ENCODE measurements around the gene KDM4C. TPM values are rescaled to one million over a fixed set of nuclear protein-coding genes. Genes with fewer than 3 reads are reported as not detected.

Gene KDM4C
- total RNA-seq, 4 donors from 2014 or later, result 39.0 to 113 (median 43.9) TPM

DNA sequence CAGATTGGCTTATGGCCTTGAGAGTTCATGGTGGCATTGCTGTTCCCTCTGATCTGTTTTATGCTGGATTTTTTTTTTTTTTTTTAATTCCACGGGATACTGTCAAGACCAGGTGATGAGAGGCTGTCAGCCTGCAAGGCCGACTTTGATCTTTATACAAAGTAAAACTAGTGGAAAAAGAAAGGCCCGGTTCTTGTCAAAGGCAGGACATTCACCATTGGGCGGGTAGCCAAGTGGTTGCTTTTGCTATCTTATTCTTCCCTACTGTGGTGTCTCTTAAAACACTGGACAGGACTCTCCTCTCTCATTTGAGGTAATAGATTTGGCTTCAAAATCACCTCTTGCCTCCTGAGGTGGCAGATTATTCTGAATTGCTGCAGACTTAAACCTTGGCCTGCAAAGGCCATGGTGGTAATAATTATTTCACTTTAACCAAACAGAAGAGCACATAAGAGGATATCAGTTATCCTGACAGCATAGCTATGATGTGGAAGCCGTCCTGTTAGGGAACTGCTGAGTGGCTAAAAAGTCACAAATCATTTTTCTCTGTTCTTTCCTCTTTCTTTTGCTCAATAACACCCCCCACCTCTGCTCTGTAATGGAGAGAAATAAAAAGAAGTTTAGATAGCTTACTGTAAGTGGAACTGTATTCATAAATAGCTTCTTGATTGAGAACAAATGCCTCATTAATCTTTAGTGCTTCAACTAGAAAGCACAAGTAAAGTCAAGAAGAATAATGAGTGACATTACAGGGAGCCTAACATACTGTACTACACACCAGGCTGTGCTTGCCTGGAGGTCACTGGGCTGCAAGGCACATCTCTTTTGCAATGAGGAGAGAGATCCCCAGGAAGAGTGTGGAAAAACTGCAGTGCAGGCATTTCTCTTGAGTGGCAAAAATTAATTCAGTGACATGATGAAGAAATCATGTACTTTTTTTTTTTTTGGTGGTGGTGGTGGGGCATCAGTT, 275.6 kb downstream of the KDM4C start:
- Histone ChIP-seq H3K27me3 (no peaks in the 10 kb centered on the region), H3K9me3 (no peaks in the 10 kb centered on the region), H3K4me3 (no peak overlapping the region), H3K36me3 (peaks cover 9% of the 10 kb centered on the region), H3K4me1 (no peaks in the 10 kb centered on the region), H3K27ac (no peak overlapping the region)
- DNase-seq (ENCODE audit: low spot score in 2 of 2), result no peak
- 87% methylated on average over 5 of the region's 5 CpGs for WGBS
- TF ChIP-seq, protein P1, sequence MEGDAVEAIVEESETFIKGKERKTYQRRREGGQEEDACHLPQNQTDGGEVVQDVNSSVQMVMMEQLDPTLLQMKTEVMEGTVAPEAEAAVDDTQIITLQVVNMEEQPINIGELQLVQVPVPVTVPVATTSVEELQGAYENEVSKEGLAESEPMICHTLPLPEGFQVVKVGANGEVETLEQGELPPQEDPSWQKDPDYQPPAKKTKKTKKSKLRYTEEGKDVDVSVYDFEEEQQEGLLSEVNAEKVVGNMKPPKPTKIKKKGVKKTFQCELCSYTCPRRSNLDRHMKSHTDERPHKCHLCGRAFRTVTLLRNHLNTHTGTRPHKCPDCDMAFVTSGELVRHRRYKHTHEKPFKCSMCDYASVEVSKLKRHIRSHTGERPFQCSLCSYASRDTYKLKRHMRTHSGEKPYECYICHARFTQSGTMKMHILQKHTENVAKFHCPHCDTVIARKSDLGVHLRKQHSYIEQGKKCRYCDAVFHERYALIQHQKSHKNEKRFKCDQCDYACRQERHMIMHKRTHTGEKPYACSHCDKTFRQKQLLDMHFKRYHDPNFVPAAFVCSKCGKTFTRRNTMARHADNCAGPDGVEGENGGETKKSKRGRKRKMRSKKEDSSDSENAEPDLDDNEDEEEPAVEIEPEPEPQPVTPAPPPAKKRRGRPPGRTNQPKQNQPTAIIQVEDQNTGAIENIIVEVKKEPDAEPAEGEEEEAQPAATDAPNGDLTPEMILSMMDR (IDR thresholded peaks at IDR 0.05), result no peak
- TF ChIP-seq POLR2A (IDR thresholded peaks at IDR 0.05) (no peak), EP300 (IDR thresholded peaks at IDR 0.05) (no peak), POLR2AphosphoS5 (IDR thresholded peaks at IDR 0.05) (no peak)

DNA sequence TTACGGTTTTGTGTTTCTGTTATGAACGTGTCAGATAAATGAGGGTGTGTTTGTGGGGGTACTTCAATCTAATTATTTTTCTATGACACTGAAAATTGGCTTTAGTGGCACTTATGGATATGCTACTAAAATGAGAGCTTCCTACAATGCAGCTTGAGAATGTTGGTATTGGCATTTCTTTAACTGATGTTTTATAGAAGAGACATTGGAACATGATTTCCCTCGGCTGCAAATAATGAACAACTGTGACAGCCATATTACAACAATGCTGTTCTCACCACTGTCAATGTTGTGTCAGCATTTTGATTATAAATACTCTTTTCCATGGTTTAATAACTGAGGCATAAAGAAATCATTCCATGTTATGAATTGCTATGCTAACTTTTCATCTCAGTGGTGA, 279.4 kb downstream of the KDM4C start:
- H3K9me3 ChIP-seq, result no peaks in the 10 kb centered on the region
- no peak for TF ChIP-seq POLR2A (IDR thresholded peaks at IDR 0.05)
- TF ChIP-seq EP300 (IDR thresholded peaks at IDR 0.05), result no peak
- TF ChIP-seq POLR2AphosphoS5 (IDR thresholded peaks at IDR 0.05), result no peak
- TF ChIP-seq, protein P1 (IDR thresholded peaks at IDR 0.05), result no peak
- H3K36me3 ChIP-seq, result peaks cover 9% of the 10 kb centered on the region
- no peak overlapping the region for H3K4me3 ChIP-seq
- H3K27ac ChIP-seq, result no peak overlapping the region
- no peaks in the 10 kb centered on the region for H3K27me3 ChIP-seq
- no peak for DNase-seq (ENCODE audit: low spot score in 2 of 2)
- WGBS, result 84% methylated on average over 3 of the region's 3 CpGs
- H3K4me1 ChIP-seq, result no peaks in the 10 kb centered on the region

DNA sequence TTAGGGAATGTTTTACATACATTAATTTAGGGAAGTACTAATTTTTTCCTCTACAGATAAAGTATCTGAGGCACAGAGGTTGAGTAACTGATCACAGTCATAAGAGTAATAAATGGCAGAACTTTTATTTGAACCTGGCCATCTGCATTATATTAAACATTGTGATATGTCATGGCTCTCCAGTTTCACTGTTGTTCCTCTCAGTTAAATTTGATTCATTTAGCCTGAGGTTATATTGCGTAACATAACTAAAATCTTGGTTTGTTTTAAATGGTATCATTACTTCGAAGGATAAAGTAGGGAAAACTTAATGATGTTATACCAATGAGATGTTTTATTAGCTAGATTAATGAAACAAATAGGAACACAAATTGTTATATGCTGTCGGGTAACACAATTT, 284.4 kb downstream of the KDM4C start:
- 93% methylated on average over 3 of the region's 3 CpGs for WGBS
- Histone ChIP-seq H3K36me3 (peaks cover 15% of the 10 kb centered on the region), H3K4me1 (no peaks in the 10 kb centered on the region), H3K9me3 (no peaks in the 10 kb centered on the region), H3K27ac (no peak overlapping the region), H3K4me3 (no peak overlapping the region), H3K27me3 (no peaks in the 10 kb centered on the region)
- no peak for DNase-seq (ENCODE audit: low spot score in 2 of 2)
- TF ChIP-seq POLR2AphosphoS5 (IDR thresholded peaks at IDR 0.05) (no peak), POLR2A (IDR thresholded peaks at IDR 0.05) (no peak), EP300 (IDR thresholded peaks at IDR 0.05) (no peak)
- TF ChIP-seq, protein P1 (IDR thresholded peaks at IDR 0.05), result no peak

GRCh38 chr9:7045361-7045760, 287.6 kb downstream of the KDM4C start:
- H3K27ac ChIP-seq, result no peak overlapping the region
- 91% methylated on average over 1 of the region's 1 CpG for WGBS
- DNase-seq (ENCODE audit: low spot score in 2 of 2), result no peak
- no peaks in the 10 kb centered on the region for H3K27me3 ChIP-seq
- no peaks in the 10 kb centered on the region for H3K4me1 ChIP-seq
- TF ChIP-seq POLR2AphosphoS5 (IDR thresholded peaks at IDR 0.05), result no peak
- TF ChIP-seq EP300 (IDR thresholded peaks at IDR 0.05), result no peak
- TF ChIP-seq POLR2A (IDR thresholded peaks at IDR 0.05), result no peak
- TF ChIP-seq, protein P1 (IDR thresholded peaks at IDR 0.05), result no peak
- H3K4me3 ChIP-seq, result no peak overlapping the region
- H3K36me3 ChIP-seq, result peaks cover 41% of the 10 kb centered on the region
- H3K9me3 ChIP-seq, result no peaks in the 10 kb centered on the region

GRCh38 chr9:7051711-7052110, 293.9 kb downstream of the KDM4C start:
- 83% methylated on average over 3 of the region's 3 CpGs for WGBS
- Histone ChIP-seq H3K4me1 (no peaks in the 10 kb centered on the region), H3K36me3 (peaks cover 37% of the 10 kb centered on the region), H3K27me3 (no peaks in the 10 kb centered on the region), H3K9me3 (no peaks in the 10 kb centered on the region), H3K4me3 (no peak overlapping the region), H3K27ac (no peak overlapping the region)
- TF ChIP-seq EP300 (IDR thresholded peaks at IDR 0.05) (no peak), POLR2A (IDR thresholded peaks at IDR 0.05) (no peak), POLR2AphosphoS5 (IDR thresholded peaks at IDR 0.05) (no peak)
- TF ChIP-seq, protein P1 (IDR thresholded peaks at IDR 0.05), result no peak
- DNase-seq (ENCODE audit: low spot score in 2 of 2), result no peak
